GM19372 (cell line): ENCODE measurements around the gene P2RY6.

Experiments
- ATAC-seq: cut with Tn5 transposase; IDR thresholded peaks from one replicate; pipeline ENCODE4 v1.9.1; 2021; ENCODE audit warnings: mild to moderate bottlenecking, low read depth, moderate library complexity; ENCODE audit not compliant: unreplicated experiment

Gene P2RY6

DNA sequence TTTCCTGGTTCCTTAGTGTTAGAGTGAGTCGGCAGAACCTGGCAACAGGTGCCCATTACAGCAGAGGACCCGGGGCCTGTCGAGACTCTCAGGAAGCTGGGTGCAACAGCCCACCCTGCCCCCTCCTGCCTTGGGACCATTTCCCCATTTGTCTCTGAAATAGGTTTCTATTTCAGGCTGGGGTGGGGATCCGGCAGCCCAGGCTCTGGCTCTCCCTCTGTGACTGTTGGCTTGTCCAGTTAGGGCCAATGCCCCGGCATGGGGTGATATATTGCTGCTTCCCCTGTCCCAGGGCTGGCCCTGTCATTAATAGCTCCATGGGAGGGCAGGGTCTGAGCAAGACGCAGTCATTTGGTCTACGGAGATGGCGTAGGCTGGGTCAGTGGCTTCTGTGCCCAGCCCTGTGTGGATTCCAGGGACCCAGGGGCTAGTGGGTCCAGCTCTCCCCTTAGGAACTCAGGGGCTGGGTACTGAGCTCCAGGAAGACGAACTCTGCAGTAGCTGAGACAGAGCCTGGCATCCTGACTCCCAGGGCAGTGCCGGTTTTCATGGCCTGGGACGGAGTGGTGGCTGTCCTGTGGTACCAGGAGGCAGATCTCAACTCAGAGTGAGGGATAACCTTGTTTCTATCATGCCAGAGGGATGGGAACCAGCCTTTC, 2.7 kb downstream of the P2RY6 start:
- no peak for ATAC-seq

DNA sequence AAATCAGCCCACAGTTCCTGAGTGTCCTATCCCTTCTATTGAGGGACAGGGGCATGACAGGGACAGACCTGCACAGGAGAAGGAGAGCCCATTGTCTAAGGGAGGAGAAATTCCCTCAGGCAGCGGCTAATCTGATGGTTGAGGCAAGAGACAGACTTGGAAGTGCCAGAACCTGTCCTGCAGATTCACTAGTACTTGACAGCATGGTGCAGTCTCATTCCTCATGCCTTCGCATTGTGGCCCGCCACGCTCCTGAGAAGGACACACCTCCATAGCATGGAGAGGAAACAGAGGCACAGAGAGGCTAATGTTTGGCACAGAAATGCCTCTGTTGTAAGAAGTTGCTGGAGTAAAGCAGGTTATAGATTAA, 3.2 kb downstream of the P2RY6 start:
- no peak for ATAC-seq

DNA sequence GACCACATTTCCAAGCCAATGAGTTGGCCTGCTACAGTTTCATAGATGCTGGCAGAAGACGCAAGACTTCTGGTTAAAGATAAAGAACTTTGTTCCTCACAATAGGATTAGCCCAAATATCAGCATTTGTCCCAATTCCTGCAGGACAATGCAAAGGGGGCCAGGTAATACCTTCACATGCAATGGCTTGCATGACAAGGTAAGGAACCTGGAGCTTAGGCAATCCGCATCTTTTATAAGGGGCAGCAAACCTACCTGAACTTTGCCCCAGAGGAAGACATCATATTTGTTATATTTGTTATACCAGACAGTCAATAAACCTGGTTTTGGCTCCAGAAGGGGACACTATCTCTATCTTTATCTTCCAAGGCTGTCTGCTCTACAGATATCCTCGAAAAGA, 5.3 kb downstream of the P2RY6 start:
- no peak for ATAC-seq

GRCh38 chr11:73280626-73281025, 8.5 kb downstream of the P2RY6 start:
- ATAC-seq: no peak

DNA sequence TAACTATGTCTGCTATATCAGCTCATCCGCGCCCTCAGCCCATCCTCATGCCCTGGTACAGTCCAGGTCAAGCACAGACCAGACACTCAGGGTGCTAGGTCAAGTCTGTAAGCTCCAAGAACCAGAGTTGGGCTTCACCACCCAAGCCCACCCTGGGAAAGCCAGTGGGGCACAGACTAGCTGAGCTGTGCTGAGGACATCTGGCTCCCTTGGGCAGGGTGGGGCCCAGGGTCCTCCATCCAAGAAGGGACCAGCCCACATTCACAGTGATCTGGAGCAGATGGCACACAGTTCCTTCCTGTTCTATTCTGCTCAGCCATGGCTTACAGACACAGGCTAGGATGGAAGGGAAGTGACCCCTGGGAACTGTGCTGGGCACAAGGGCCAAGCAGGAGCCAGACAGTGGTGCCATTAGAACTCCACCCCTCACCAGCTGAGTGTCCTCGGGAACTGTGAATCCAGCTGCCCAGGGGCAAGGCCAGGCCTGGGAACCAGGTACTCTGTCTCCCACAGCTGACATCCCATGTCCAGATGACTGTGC, 9.1 kb downstream of the P2RY6 start:
- ATAC-seq: no peak

GRCh38 chr11:73281796-73282660, 9.9 kb downstream of the P2RY6 start:
- ATAC-seq: no peak

DNA sequence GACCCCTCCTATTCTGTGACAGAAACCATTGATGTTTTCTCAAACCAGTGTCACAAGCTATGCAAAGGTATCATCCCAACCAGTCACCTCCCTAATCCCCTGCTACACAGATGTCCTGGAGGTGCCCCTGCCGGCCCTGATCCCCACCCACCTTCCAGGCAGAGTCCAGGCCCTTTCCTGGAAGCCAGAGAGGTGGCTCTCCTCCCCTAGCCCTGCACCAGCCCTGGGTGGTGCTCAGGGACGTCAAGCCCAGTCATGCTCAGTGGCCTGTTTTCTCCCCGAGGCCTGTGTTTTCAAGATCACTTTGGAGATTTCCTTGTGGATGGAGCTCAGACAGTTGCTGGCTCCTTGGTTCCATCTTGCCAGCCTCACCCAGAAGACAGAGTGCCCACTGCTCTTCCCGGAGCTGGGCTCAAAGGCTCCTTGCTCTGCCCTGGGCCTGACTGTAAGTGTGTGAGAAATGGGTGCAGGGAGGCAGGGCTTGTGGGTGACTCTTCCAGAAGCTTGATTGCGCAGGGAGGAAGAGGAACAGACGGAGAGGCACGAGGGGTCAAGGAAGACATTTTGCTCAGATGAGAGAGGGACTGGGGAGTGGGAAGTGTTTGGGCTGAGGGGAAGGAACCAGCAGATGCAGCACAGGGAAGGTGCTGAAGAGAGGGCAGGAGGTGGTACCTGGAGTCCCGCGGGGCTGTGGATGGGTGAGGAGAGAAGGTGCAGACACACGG, 11.3 kb downstream of the P2RY6 start:
- ATAC-seq: no peak

DNA sequence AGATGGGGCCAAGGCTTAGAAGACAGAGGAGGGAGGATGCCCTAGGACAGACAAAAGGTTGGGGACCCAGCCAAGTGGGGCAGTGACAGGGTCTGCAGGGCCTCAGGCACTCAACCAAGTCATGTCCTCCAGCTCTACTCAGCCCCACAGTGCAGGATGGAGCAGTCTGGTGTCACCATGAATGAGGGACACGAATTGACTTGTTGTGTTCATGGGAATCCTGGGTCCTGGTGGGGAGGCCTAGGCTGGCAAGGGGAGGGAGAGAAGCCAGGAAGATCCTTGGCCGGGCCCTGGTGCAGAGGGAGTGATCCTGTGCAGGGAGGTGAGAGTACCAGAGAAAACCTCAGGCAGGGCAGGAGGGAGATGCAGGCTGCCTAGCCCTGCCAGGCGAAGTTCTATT, 12.0 kb downstream of the P2RY6 start:
- ATAC-seq: no peak

- ATAC-seq: no peak
Measured at GRCh38 chr11:73285721-73286120, 13.6 kb downstream of the P2RY6 start.

- no peak for ATAC-seq
Measured at GRCh38 chr11:73286240-73286810, 14.2 kb downstream of the P2RY6 start.

GRCh38 chr11:73287400-73288101, 15.4 kb downstream of the P2RY6 start:
- ATAC-seq: no peak

- no peak for ATAC-seq
Measured at GRCh38 chr11:73288192-73288872, 16.2 kb downstream of the P2RY6 start.

DNA sequence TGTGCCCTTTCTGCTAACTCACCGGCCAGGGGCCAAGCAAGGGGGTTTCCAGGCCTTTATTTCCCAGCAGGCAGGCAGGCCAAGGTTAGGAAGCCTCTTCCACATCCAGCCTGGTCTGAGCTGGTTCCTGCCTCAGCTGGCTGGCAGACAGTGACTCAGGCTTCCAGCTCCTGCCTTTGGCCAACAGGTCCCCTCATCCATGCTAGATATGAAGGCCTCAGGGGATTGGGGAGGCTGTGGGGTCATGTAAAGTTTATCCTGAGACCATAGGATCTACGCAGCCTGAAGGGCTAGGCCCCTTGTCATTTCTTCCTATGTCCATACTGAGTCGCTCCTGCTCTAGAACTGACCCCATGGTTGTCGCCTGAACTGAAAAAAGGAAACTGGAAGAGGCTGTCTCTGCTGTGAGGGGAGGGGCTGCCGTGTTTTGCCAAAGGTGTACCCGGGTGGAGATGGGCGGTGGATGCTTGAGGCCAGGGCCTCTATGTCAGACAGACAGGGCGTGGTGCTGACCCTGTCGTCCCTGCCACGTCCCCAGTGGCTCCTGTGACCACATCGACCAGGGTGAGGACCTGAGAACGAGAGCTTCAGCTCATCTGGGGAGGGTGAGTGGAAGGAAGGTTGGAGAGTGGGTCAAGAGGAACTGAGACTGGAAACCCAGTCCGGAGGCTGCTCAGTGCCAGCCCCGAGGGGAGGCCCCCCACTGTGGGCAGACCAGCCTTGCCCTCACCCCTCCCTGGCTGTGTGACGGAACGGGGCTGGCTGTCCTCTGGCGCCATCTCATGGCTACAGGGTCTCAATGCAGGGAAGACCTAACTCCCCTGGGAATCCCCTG, 17.0 kb downstream of the P2RY6 start:
- ATAC-seq: peak; percentile 79

DNA sequence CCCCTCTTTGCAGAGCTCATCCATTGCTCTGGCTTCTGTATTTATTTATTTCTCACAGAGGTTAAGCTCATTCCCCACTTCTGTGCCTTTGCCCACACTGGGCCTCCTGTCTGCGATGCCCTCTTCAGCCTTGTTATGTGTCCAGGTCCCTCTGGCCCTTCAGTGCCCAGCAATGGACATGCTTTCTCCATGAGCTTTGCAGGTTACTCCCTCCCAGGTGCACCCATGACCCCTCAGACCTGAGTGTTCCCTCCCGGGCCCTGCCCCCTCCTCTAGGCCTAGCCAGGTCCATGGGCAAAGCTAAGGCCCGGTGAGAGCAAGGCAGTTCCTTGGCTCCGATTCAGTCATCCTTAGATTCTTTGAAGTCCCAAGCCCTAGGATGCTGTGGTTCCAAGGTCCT, 18.4 kb downstream of the P2RY6 start:
- no peak for ATAC-seq

DNA sequence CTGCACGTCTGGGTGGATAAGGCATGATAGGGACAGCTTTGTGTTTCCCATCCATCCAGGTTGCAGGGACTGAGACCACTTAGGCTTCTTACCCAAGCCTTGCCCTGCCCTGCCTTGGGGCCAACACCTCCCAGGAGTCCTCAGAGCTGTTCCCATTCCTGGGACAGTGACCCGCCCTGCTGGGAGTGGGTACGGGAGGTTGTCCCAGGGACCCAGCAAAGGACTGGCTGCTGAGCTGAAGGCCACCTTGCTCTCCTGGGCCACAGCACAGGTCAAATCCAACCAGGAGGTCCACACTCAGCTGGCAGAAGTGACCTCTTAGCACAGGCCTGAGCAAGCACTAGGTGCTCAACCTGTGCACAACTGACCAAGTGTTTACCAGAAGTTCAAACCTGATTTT, 19.1 kb downstream of the P2RY6 start:
- no peak for ATAC-seq

- ATAC-seq: no peak
Measured at GRCh38 chr11:73291781-73292524, 19.8 kb downstream of the P2RY6 start.

- ATAC-seq: no peak
Measured at GRCh38 chr11:73292525-73292894, 20.4 kb downstream of the P2RY6 start.

DNA sequence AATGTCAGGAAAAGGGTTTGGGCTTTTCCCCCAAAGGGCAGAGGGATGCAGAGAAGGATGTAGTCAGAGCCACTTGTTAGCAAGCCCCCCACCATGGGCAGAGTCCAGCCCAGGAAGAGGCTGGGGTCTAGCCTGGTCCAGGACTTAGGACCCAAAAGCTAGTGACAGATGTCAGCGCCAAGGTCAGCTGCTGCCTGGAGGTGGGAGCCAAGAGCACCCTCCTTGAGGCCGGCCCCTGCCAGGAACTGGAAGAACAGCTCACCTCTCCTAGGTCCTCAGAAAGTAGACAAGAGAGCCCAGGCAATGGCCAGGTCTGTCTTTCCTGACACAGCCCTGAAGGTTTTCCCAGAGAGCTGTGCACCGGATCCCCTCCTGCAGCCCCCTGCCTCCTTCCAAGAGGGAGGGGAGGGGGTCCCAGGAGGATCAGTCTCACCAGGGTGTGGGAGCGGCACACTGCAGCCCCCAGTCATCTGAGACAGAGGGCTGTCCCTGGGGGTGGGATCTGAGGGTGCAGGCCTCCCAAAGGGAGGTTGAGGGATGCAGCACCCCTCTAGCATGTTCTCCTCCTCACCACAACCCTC, 21.3 kb downstream of the P2RY6 start:
- ATAC-seq: no peak
